Measurements from ENCODE around the gene NHLRC2. TPM values are rescaled to one million over a fixed set of nuclear protein-coding genes. Genes with fewer than 3 reads are reported as not detected.

NHLRC2 gene
- total and polyA plus RNA-seq, 2 experiments from 2014 or later = 15.5 to 28.1 TPM

GRCh38 chr10:113894581-113894980 lies 40.1 kb downstream of the NHLRC2 start:
- Histone ChIP-seq H2AFZ (no peak overlapping the region), H3K9me2 (ENCODE audit: insufficient read depth) (no peaks in the 10 kb centered on the region; the same call in 1 of the 2 replicates), H3K36me3 (ENCODE audit: insufficient read depth) (peaks cover 13% of the 10 kb centered on the region; the same call in 1 of the 2 replicates), H3K4me2 (no peak overlapping the region), H3F3A (replicated peaks; ENCODE audit: low read depth) (no peaks in the 10 kb centered on the region), H3K4me3 (no peak overlapping the region), H3K27ac (ENCODE audit: low read depth) (no peak overlapping the region), H4K20me1 (replicated peaks; ENCODE audit: insufficient read depth) (no peaks in the 10 kb centered on the region; the same call in 1 of the 2 replicates), H3K79me2 (replicated peaks; ENCODE audit: insufficient read depth) (no peaks in the 10 kb centered on the region), H3K27me3 (ENCODE audit: insufficient read depth) (no peaks in the 10 kb centered on the region), H3K4me1 (ENCODE audit: insufficient read depth) (no peaks in the 10 kb centered on the region)
- TF ChIP-seq CTCF (conservative IDR thresholded peaks at IDR 0.05; ENCODE audit: low read depth in 2 of 2) (no peak), STAT1 (IDR thresholded peaks at IDR 0.05; ENCODE audit: unreplicated experiment) (no peak), REST (IDR thresholded peaks at IDR 0.05; ENCODE audit: unreplicated experiment) (no peak), ZNF462 (CRISPR knock-in tag; IDR thresholded peaks at IDR 0.05) (no peak), CREB1 (CRISPR knock-in tag; IDR thresholded peaks at IDR 0.05; ENCODE audit: low read depth) (no peak), JUNB (IDR thresholded peaks at IDR 0.05; ENCODE audit: unreplicated experiment) (no peak), ZNF114 (CRISPR knock-in tag; IDR thresholded peaks at IDR 0.05) (no peak), NANOG (IDR thresholded peaks at IDR 0.05; ENCODE audit: borderline replicate concordance) (no peak), POLR2AphosphoS5 (IDR thresholded peaks at IDR 0.05; ENCODE audit: low read depth) (no peak), ZNF331 (CRISPR knock-in tag; IDR thresholded peaks at IDR 0.05; ENCODE audit: low read depth) (no peak), EZH2 (IDR thresholded peaks at IDR 0.05; ENCODE audit: low read depth, unreplicated experiment) (no peak), ETS1 (IDR thresholded peaks at IDR 0.05) (no peak)
- Mint-ChIP-seq H3K27ac (no peak overlapping the region), H3K4me3 (no peak overlapping the region), H3K9me3 (peaks cover 6% of the 10 kb centered on the region; the same call in 1 of the 3 replicates), H3K4me1 (no peaks in the 10 kb centered on the region), H3K27me3 (ENCODE audit: insufficient read depth, low read depth, poor library complexity) (peaks cover 2% of the 10 kb centered on the region), H3K36me3 (ENCODE audit: low read depth) (peaks cover 24% of the 10 kb centered on the region)
- no peak for DNase-seq (ENCODE audit: low spot score)
- ATAC-seq = no peak

Data from GM23338 (cell line).